GM19468 (cell line): ENCODE results near the gene POLD2.

ENCODE experiments used
- ATAC-seq: cut with Tn5 transposase; IDR thresholded peaks from one replicate; pipeline ENCODE4 v1.9.1; 2021; ENCODE audit warnings: mild to moderate bottlenecking, moderate library complexity, moderate number of reproducible peaks; ENCODE audit not compliant: unreplicated experiment; ENCODE audit errors: extremely low read depth

POLD2 gene

GRCh38 chr7:44152971-44153947, 29.9 kb upstream of the POLD2 start:
- no peak for ATAC-seq

DNA sequence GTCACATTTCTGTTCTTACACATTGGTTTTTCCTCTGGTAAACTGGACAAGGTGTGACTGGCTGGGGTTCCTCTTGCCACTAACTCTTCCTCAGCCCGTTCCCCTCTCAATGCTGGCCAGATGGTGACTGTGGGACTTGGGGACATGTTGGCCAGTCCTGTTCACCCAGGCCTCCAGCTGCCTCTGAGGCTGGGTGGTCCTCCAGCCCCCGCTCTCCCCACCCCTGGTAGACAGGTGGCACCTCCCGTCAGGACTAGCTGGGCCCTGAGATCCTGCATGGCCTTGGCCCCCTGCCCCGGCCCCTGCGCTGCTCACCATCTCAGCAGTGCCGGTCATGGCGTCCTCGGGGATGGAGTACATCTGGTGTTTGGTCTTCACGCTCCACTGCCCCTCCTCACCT, 28.6 kb upstream of the POLD2 start:
- no peak for ATAC-seq

- ATAC-seq = no peak
These were observed 27.9 kb upstream of the POLD2 start for GRCh38 chr7:44150966-44151941.

DNA sequence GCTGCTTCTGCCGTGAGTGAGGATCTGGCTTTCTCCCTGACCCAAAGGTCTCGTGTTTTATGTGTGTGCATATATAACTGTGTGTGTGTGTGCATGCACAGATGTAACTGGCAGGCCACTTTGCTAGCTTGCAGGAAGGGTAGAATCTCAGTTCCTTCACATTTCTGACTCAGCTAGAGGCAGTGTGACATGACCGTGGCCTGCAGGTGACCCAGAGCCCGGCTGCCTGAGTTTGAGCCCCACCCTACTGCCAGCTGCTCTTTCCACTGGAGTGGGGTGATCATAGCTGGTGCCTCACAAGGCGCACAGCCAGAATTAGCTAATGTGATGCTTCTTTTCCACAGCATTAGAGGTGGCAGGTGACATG, 27.1 kb upstream of the POLD2 start:
- no peak for ATAC-seq

DNA sequence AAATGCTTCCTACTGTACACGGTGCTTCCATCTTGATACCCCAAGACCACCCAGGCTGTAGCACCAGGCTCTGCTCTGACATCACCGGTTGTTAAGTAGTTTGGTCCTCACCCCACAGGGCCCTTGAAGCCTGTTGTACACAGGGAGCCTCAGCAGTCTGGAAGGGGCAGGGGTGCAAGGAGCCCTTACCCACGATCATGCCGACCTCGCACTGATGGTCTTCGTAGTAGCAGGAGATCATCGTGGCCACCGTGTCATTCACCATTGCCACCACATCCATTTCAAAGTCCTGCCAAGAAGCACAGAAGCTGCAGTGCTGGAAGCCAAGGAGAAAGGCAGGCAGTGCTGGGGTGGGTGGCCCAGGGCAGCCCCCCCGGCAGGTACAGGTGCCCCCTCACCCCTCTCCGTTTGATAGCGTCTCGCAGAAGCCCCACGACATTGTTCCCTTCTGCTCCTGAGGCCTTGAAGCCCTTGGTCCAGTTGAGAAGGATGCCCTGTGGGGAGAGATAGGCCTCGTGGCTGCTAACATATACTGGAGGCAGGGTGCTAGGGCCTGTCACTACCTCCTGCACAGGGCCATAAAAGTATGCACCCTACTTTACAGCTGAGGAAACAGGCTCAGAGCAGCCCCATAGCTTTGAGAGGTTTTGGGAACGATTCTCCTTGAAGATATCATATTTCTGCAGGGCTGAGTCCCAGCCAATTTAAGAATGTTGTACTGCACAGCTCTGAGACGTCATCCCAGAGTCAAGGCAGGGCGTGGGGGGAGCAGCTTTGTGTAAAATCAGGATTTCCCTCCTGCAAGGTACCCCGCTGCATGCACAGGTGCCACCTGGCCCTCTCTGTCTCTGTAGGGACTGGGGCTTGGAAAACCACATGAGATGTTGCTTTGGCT, 26.5 kb upstream of the POLD2 start:
- ATAC-seq = no peak

GRCh38 chr7:44148961-44149536, 25.7 kb upstream of the POLD2 start:
- no peak for ATAC-seq

GRCh38 chr7:44148166-44148565, 24.8 kb upstream of the POLD2 start:
- ATAC-seq = no peak

- ATAC-seq = no peak
These were observed 24.0 kb upstream of the POLD2 start for GRCh38 chr7:44147026-44147991.

GRCh38 chr7:44145969-44146911, 22.9 kb upstream of the POLD2 start:
- ATAC-seq = no peak

GRCh38 chr7:44145479-44145968, 22.2 kb upstream of the POLD2 start:
- ATAC-seq = no peak

GRCh38 chr7:44144968-44145478, 21.7 kb upstream of the POLD2 start:
- ATAC-seq = no peak

GRCh38 chr7:44144426-44144967, 21.1 kb upstream of the POLD2 start:
- ATAC-seq = no peak

DNA sequence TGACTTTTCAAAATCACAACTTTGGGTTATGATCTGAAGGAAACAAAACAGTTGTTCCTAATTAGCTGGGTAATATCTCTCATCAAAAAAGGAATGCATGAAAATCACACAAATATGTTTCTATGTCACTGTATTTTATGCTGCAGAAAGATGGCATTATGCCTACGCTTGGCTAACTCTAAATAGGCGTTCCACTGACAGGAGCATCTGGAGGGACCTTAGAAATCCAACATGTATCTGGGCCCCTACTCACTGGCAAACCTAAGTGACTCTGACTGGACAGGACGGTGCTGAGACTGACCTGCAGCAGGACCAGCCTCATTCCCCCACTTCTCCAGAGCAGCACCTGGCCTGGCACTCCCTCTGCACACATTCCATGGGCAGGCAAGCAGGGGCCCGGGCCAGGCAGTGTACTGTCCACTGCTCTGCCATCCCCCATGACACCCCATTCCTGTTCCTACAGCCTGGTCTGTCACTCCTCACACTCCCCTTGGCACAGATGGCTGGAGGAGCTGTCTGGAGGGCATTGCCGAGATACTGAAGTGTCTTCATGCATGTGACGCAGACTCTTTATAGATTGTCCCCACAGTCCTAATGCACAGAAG, 20.4 kb upstream of the POLD2 start:
- ATAC-seq = no peak

GRCh38 chr7:44142028-44142427, 18.7 kb upstream of the POLD2 start:
- no peak for ATAC-seq

DNA sequence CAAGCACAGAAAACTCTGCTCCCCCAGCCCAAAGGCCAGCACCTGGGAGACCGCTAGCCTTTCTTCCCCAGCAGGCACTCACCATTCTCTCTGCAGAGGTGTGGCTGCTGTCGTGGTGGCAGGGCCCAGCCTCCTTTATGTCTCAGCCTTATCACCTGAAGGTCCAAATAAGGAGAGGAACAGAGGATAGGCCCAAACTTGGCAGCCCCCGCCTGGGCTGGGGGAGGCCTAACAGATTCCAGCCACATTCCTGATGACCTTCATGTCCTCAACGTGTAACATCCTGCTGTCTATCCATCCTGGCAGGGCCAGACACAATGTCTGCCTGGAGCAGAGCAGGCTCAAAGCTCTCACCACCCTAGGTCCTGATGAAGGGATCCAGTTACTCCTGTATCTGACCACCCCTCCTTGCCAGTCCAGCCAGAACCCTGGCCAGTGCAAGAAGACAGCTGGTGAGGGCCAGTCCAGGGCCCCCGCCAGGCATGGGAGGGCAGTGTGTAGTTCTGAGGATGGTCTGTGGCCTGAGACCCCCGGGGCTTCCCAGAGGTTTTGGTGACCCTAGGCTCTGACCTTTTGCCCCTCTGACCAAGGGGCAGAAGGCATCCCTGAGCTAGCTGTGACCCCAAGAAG, 18.0 kb upstream of the POLD2 start, which contains the start of gene MYL7:
TSS of gene MYL7 (minus strand) at position 112 of the 630 bp plus-strand sequence. CDS start at position 85, 27 bp downstream.
- no peak for ATAC-seq

GRCh38 chr7:44140341-44140740, 17.0 kb upstream of the POLD2 start:
- ATAC-seq = no peak
